GM12878 (cell line): ENCODE results near the gene ARHGEF25. TPM values are rescaled to one million over a fixed set of nuclear protein-coding genes. Genes with fewer than 3 reads are reported as not detected.

Experiments
- ATAC-seq: fragments of 200-7000 bp; cut with Tn5 transposase; 3 replicates; pipeline ENCODE4 v1.9.1; 2020; ENCODE audit warnings: mild to moderate bottlenecking, moderate library complexity
- BruUV-seq: library from RNA; stranded (reverse); fragments of 400-500 nt; replicated peaks from 2 replicates; lab custom pipeline; 2021; lab: Mats Ljungman, UMichigan
- CTCF ChIA-PET: fragments of 300-600 bp; sonication (Branson Sonifier 250); formaldehyde crosslinking; extraction: SDS; loops from one replicate; lab custom pipeline; 2021; ENCODE audit warnings: inconsistent platforms; lab: Yijun Ruan, JAX
- POLR2A ChIA-PET: fragments of 350-600 bp; formaldehyde crosslinking; extraction: SDS; loops from one replicate; lab custom pipeline; 2021; ENCODE audit warnings: inconsistent platforms; lab: Charles Lee
- RAD21 ChIA-PET: fragments of 300-600 bp; sonication (Branson Sonifier 250); formaldehyde crosslinking; loops from one replicate; lab custom pipeline; 2023; ENCODE audit warnings: antibody characterized with exemption; ENCODE audit not compliant: unreplicated experiment; lab: Charles Lee
- SMC1A ChIA-PET: fragments of 300-600 bp; sonication (Branson Sonifier 250); formaldehyde crosslinking; loops from one replicate; lab custom pipeline; 2023; ENCODE audit not compliant: unreplicated experiment, uncharacterized antibody; lab: Charles Lee
- DNase-seq: peaks from one replicate; pipeline ENCODE4 v3.0.0-alpha.2; 2011; ENCODE audit warnings: low read depth, low spot score
- FAIRE-seq: peaks from 3 replicates; lab custom pipeline; 2011; peaks lifted over from hg19 to GRCh38; lab: Jason Lieb, UNC
- H2AFZ ChIP-seq: 2 replicates; pipeline ENCODE4 v1.6.0; 2011; ENCODE audit warnings: low read depth, low read length, control low read depth; ENCODE audit not compliant: control insufficient read depth
- H3K27ac ChIP-seq: 2 replicates; pipeline ENCODE4 v1.5.1; 2011; ENCODE audit warnings: control low read depth; ENCODE audit not compliant: control insufficient read depth, insufficient read depth
- H3K27me3 ChIP-seq, 2 experiments: replicated peaks in 1 of 2; 2 replicates each; pipeline versions ENCODE4 v1.6.0 to v1.6.1; 2011; ENCODE audit warnings: low read length in 1 of 2; ENCODE audit not compliant: control insufficient read depth in 2 of 2, insufficient read depth in 2 of 2
- H3K36me3 ChIP-seq, 2 experiments: 2 replicates each; pipeline ENCODE4 v1.5.1; 2011; ENCODE audit warnings: low read length in 1 of 2; ENCODE audit not compliant: control insufficient read depth in 2 of 2, insufficient read depth in 2 of 2
- H3K4me1 ChIP-seq: 2 replicates; pipeline ENCODE4 v1.6.1; 2011; ENCODE audit warnings: mild to moderate bottlenecking, low read length, moderate library complexity, mixed read lengths; ENCODE audit not compliant: control insufficient read depth, insufficient read depth
- H3K4me2 ChIP-seq: 2 replicates; pipeline ENCODE4 v1.6.0; 2011; ENCODE audit warnings: control low read depth; ENCODE audit not compliant: control insufficient read depth, insufficient read depth
- H3K4me3 ChIP-seq: fragments of 200-600 bp; sonication (generic); 2 replicates; pipeline ENCODE4 v1.5.1; 2016
- H3K79me2 ChIP-seq: 2 replicates; pipeline ENCODE4 v1.6.0; 2011; ENCODE audit warnings: low read length; ENCODE audit not compliant: control insufficient read depth, insufficient read depth
- H3K9ac ChIP-seq: 2 replicates; pipeline ENCODE4 v1.8.0; 2011; ENCODE audit warnings: low read length, control low read depth, mixed read lengths; ENCODE audit not compliant: control insufficient read depth, insufficient read depth
- H3K9me3 ChIP-seq: replicated peaks from 3 replicates; pipeline ENCODE4 v1.5.1; 2011; ENCODE audit warnings: mild to moderate bottlenecking, low read length; ENCODE audit not compliant: control insufficient read depth, insufficient read depth
- H4K20me1 ChIP-seq: 2 replicates; pipeline ENCODE4 v1.6.0; 2011; ENCODE audit not compliant: control insufficient read depth, insufficient read depth
- BMI1 ChIP-seq: fragments of 450-650 bp; IDR thresholded peaks from 2 replicates; pipeline ENCODE4 v1.6.1; 2016; ENCODE audit warnings: mild to moderate bottlenecking, moderate library complexity, borderline replicate concordance
- EED ChIP-seq: sonication (generic); IDR thresholded peaks from 2 replicates; pipeline ENCODE4 v1.6.1; 2016; ENCODE audit warnings: antibody characterized with exemption, low read depth
- HCFC1 ChIP-seq: fragments of 150-350 bp; IDR thresholded peaks from 2 replicates; pipeline ENCODE4 v1.6.1; 2014; ENCODE audit warnings: low read length
- IKZF1 ChIP-seq: fragments of 450-650 bp; conservative IDR thresholded peaks from 2 replicates; pipeline ENCODE4 v1.6.1; 2017; ENCODE audit warnings: antibody characterized with exemption, mild to moderate bottlenecking
- NR2F1 ChIP-seq: fragments of 450-650 bp; conservative IDR thresholded peaks from 2 replicates; pipeline ENCODE4 v1.6.1; 2017; ENCODE audit warnings: mild to moderate bottlenecking
- RFX5 ChIP-seq: IDR thresholded peaks from 2 replicates; pipeline ENCODE4 v1.6.1; 2011; ENCODE audit warnings: low read depth, low read length, improper control_type of control experiment
- SMAD5 ChIP-seq: IDR thresholded peaks from 2 replicates; pipeline ENCODE4 v1.6.1; 2016; ENCODE audit warnings: antibody characterized with exemption, low read depth
- WGBS: methylation state at CpG from one replicate; pipeline ENCODE4 v1.1.6; 2016; ENCODE audit warnings: low lambda C conversion rate; ENCODE audit not compliant: insufficient replicate concordance, insufficient coverage; ENCODE audit errors: missing lambda C conversion rate; 5-methylcytosine and 5-hydroxymethylcytosine counted together
- in situ Hi-C: fragments of 300-500 bp; cut with MboI; formaldehyde crosslinking; loops from 9 replicates; pipeline ENCODE4 v1.14.3; 2018; ENCODE audit warnings: mixed read lengths
- intact Hi-C: fragments of 100-400 bp; cut with micrococcal nuclease; formaldehyde crosslinking; loops from one replicate; pipeline ENCODE4 v1.14.2; 2022; ENCODE audit not compliant: unreplicated experiment
- polyA plus RNA-seq, 11 experiments: library from polyadenylated mRNA; depleted of rRNA in 4 of 11; unstranded in 6 of 11; stranded (reverse) in 5 of 11; fragments of >200 nt; fragmentation: Nextera tagmentation in 4 of 11; fragmentation: Illumina TruSeq in 1 of 11; extraction: Ambion mirVana in 4 of 11; extraction: Trizol in 1 of 11; gene quantifications; 1 replicate in 1 of 11; 2 replicates in 10 of 11; pipeline versions ENCODE4 v1.2.1 to v1.2.3, GENCODE V29; 2011 to 2016; ENCODE audit warnings: inconsistent platforms in 2 of 11, missing spikeins in 2 of 11, low read depth in 1 of 11
- total RNA-seq, 4 experiments: library from RNA; depleted of rRNA in 3 of 4; stranded (reverse); fragments of >200 nt in 3 of 4; fragmentation: Illumina TruSeq in 1 of 4; extraction: Trizol in 1 of 4; gene quantifications; 2 replicates each; pipeline versions ENCODE4 v1.2.1 to v1.2.3, GENCODE V29; 2013 to 2021

Gene ARHGEF25
- total and polyA plus RNA-seq, 10 of the 15 experiments (the other 5 are each of a cell fraction or from before 2014, with no cell fraction given), result 0.08 to 4.5 (median 1.2) TPM; not detected in 3

DNA sequence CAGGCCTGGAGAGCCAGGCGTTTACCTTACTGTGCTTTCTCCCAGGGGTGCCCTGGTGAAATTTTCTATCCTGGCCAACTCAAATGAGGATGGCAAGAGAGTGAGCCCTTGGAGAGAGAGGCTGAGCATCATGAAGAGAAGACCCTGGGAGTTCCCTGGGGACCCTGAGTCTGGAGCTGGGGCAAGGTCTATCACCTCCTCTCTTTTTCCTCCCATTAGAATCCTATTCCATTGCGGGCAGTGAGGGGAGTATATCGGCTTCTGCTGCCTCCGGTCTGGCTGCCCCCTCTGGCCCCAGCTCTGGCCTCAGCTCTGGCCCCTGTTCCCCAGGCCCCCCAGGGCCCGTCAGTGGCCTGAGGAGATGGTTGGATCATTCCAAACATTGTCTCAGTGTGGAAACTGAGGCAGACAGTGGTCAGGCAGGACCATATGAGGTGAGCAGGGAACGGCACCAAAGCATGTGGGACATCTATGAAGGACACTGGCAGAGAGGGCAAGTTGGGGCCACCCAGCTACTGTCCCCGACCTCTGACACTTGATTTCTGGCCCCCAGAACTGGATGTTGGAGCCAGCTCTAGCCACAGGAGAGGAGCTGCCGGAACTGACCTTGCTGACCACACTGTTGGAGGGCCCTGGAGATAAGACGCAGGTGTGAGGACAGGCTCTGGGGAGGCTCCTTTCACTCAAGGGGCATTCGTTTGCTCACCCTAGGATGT lies 1.6 kb downstream of the ARHGEF25 start:
- Histone ChIP-seq H3K79me2 (no peaks in the 10 kb centered on the region), H3K4me1 (peaks cover 10% of the 10 kb centered on the region), H3K36me3 (no peaks in the 10 kb centered on the region; a peak in 1 of 4 replicates), H3K4me2 (no peak overlapping the region), H3K4me3 (no peak overlapping the region), H3K9me3 (no peaks in the 10 kb centered on the region), H4K20me1 (no peaks in the 10 kb centered on the region), H3K27ac (no peak overlapping the region), H3K27me3 (no peaks in the 10 kb centered on the region; a peak in 1 of 4 replicates), H3K9ac (no peak overlapping the region), H2AFZ (no peak overlapping the region)
- 72% methylated on average over 10 of the region's 10 CpGs for WGBS
- no peak for FAIRE-seq
- TF ChIP-seq SMAD5 (no peak), HCFC1 (no peak), RFX5 (no peak), IKZF1 (no peak), BMI1 (no peak), EED (no peak), NR2F1 (no peak)
- SMC1A ChIA-PET, result interaction anchor here (1.0 kb wide), 1 partner anchor 10 kb away, joined by 3 read pairs; no protein-coding TSS in a partner anchor
- CTCF ChIA-PET, result interaction anchor here (0.8 to 5.1 kb wide), 9 partner anchors 20 to 161 kb away, joined by 3 to 49 read pairs (median 5); partner anchors contain the start of genes B4GALNT1 and GLI1
- POLR2A ChIA-PET, result interaction anchor here (0.6 to 2.9 kb wide), 5 partner anchors 8 to 132 kb away, joined by 3 to 13 read pairs (median 5); partner anchors contain the start of gene DTX3
- no peak for DNase-seq
- intact Hi-C loops (no loop called here), in situ Hi-C loops (no loop called here)
- ATAC-seq, result no peak
- no TSS peak for BruUV-seq
- RAD21 ChIA-PET, result interaction anchor here (0.6 to 2.3 kb wide), 3 partner anchors 29 to 160 kb away, joined by 3 to 16 read pairs (median 3); no protein-coding TSS in a partner anchor
